GM12874 (cell line): ENCODE data around the gene TNN.

Experiments used
- TF ChIP-seq, protein P1 (sequence below): IDR thresholded peaks from 2 replicates; pipeline ENCODE4 v1.5.1; 2011; ENCODE audit warnings: low read depth, mild to moderate bottlenecking, control low read depth, low read length, moderate library complexity; ENCODE audit not compliant: insufficient read depth

The TNN gene

DNA sequence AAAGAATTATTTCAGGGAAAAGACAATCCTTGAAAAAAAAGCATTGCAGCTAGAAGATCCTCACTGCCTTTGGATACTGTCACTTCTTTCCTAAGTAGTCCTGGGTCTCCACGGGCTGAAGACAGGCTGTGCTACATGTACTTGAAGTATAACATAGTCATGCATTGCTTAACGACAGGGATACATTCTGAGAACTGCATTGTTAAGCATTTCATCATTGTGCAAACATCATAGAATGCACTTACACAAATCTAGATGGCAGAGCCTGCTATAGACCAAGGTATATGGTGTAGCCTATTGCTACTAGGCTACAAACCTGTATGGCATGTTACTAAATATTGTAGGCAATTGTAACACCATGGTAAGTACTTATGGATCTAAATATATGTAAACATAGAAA, 70.9 kb downstream of the TNN start:
- TF ChIP-seq, protein P1, sequence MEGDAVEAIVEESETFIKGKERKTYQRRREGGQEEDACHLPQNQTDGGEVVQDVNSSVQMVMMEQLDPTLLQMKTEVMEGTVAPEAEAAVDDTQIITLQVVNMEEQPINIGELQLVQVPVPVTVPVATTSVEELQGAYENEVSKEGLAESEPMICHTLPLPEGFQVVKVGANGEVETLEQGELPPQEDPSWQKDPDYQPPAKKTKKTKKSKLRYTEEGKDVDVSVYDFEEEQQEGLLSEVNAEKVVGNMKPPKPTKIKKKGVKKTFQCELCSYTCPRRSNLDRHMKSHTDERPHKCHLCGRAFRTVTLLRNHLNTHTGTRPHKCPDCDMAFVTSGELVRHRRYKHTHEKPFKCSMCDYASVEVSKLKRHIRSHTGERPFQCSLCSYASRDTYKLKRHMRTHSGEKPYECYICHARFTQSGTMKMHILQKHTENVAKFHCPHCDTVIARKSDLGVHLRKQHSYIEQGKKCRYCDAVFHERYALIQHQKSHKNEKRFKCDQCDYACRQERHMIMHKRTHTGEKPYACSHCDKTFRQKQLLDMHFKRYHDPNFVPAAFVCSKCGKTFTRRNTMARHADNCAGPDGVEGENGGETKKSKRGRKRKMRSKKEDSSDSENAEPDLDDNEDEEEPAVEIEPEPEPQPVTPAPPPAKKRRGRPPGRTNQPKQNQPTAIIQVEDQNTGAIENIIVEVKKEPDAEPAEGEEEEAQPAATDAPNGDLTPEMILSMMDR, result no peak

GRCh38 chr1:175145899-175146528, 78.4 kb downstream of the TNN start:
- TF ChIP-seq, protein P1, result no peak

DNA sequence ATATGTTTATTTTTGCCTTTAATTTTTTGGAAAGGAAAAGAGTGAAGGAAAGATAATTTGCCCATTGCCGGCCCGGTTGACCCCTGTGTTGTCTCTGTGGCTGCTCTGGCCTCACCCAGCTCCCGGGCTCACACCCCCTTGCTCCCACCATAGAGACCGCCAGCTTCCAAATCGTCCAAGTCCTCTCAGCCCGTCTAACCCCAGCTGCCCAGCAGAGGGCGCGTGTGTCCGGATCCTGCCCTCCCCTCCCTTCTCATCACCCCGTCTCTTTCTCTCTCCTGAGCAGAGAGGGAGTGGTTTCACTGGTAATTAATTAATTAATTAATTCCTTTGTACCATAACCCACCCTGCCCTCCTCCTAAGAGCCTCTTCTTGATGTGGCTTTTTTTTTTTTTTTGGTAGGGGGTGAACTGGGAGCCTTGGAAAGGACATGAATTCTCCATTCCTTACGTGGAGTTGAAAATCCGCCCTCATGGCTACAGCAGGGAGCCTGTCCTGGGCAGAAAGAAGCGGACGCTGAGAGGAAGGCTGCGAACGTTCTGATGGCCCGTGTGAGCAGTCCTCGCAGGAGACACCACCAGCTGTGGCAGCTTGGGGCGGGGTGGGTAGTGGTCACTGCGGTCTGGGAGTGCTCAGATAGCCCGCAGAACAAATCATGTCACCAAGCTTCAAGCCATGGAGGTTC, 79.0 kb downstream of the TNN start:
- TF ChIP-seq, protein P1, result peak; percentile 89

DNA sequence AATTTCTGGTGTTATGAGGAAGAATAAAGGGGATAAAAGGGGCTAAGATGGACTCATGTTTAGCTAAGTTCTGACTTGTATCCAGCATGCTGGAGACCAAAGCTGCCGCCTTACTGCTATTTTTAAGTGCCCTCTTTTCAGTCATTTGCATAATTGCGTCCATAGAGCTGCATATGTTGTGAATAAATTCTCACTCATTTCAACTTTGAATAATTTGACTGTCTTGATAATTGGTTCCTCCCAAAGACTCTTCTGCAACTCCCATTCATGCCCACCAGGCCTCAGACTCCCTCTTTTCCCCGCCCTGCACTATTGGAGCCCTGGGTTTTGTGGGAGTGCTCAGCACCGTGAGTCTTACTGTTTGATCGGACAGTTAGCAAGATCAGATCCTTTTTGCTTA, 79.9 kb downstream of the TNN start:
- TF ChIP-seq, protein P1, result no peak

DNA sequence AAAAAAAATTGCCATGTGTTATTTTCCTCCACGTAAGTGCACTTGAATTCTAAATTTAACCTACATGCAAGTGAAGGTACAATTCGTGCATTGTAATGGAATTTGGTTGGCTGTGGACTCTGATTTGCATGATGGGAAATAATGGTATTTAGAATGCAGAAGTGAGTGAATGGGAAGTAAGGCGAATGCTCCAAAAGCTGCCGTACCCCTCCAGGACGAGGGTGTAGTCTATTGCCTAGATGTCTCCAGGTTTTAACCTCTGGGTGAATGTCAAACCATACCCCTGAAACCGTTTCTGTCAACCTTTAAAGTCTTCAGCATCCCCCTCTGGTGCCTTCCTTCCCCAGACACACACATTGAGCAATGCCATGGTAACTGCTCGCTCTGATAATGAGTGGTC, 80.4 kb downstream of the TNN start:
- TF ChIP-seq, protein P1, result no peak

GRCh38 chr1:175150596-175151319, 83.1 kb downstream of the TNN start:
- TF ChIP-seq, protein P1, result no peak

GRCh38 chr1:175152006-175152652, 84.5 kb downstream of the TNN start:
- TF ChIP-seq, protein P1, result peak; percentile 87
